ENCODE measurements around the gene AS3MT.
"Not testable (repeated sequence)": the region's sequence is repeated elsewhere in the genome, so short reads cannot be mapped to it uniquely, and the experiment has no call there.

GRCh38 chr10:102855731-102856436 lies 13.4 kb upstream of the AS3MT start:
- not testable (repeated sequence) for TF ChIP-seq EP300 (IDR thresholded peaks at IDR 0.05; ENCODE audit: borderline replicate concordance in 1 of 2, control insufficient read depth in 1 of 2, low read depth in 2 of 2, low read length in 2 of 2); MXI1 (IDR thresholded peaks at IDR 0.05; ENCODE audit: low read depth, low read length); FOS (IDR thresholded peaks at IDR 0.05; ENCODE audit: borderline replicate concordance, extremely low read depth, insufficient read length)
